GM12874 (cell line): ENCODE measurements around the gene IL34.

Experiments
- CTCF ChIP-seq: IDR thresholded peaks from 2 replicates; pipeline ENCODE4 v1.5.1; 2011; ENCODE audit warnings: low read depth, mild to moderate bottlenecking, control low read depth, low read length, moderate library complexity; ENCODE audit not compliant: insufficient read depth

IL34 gene

GRCh38 chr16:70689035-70689969 is 42.9 kb downstream of the IL34 start:
- no peak for TF ChIP-seq CTCF

DNA sequence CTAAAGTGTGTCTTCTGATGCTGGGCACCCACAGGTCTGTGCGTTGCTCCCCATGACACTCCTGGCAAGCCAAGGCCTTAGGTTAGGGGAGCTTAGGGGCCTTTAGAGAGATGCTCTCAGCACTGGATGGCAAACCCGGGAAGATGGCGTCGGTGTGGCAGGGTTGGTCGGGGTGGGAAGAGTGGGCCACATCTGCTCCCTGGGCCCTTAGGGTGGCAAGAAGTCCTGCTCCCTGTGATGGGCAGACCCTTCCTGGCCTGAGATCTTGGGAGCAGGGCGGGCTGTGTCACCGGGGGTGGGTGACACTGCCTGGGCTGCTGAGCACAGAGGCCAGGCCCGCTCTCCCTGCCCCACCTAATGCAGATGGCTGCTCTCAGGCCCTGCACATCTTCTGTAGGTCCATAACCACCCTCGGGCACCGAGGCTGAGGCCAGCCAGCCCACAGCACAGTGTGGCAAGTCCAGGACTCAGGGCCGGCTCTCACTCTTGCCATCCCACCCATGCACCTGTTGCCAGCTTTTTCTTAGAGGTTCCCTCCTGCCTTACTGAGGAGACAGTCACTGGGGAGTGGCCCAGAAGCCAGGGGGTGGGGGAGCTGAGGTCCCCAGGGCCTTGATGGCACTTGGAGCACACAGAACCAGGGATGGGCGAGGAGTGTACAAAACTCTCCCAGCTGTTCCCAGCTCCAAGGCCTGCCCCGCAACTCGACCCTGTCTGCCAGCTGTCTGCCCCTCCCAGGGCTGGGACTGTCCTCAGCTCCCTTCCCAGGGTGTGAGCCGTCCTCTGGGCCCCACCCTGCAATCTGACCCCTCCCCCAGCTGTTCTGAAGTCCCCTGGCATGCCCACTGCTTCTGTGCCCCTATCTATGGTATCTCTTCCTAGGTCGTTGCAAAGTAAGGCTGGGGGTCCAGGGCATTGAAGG is 43.9 kb downstream of the IL34 start:
- TF ChIP-seq CTCF, result no peak

DNA sequence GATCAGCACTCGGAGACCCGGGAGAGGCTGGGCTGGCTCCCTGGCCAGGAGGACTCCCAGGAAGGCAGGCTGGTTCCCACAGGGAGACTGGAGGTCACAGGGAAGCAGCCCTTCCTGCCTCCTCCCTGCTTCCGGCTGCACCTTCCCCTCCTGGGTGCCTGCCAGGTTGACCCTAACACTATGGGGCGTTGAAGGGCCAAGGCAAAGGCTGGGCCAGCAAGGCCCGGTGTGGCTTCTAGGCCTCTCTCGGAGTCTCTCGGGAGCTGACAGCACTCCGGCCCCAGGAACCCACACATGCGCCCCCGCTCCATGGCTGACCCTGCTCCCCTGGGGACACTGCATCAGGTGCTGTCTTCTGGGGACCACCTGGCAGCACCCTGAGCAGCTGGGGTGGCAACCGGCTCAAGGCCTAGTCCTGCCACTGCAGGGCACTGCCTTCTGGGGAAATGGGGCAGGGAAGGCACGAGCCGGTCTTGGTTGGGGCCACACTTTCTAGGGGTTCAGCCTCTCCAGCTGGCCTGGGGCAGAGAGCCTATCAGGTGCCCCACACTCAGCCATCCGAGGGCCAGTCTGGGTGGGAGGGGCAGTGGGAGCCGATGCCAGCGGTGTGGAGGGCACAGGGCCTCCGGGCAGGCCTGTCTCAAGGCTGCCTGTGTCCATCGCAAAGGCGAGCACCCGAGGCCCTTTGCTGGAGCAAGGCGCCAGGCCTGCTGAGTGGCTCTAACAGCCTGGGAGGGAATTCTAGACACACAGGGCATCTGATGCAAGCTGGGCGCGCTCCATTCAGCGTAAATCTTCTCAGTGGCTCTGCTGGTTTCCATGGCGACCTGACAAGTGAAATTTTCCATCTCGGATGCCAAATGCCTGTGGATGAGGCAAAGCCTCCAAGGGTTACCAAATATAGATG is 45.1 kb downstream of the IL34 start:
- no peak for TF ChIP-seq CTCF

DNA sequence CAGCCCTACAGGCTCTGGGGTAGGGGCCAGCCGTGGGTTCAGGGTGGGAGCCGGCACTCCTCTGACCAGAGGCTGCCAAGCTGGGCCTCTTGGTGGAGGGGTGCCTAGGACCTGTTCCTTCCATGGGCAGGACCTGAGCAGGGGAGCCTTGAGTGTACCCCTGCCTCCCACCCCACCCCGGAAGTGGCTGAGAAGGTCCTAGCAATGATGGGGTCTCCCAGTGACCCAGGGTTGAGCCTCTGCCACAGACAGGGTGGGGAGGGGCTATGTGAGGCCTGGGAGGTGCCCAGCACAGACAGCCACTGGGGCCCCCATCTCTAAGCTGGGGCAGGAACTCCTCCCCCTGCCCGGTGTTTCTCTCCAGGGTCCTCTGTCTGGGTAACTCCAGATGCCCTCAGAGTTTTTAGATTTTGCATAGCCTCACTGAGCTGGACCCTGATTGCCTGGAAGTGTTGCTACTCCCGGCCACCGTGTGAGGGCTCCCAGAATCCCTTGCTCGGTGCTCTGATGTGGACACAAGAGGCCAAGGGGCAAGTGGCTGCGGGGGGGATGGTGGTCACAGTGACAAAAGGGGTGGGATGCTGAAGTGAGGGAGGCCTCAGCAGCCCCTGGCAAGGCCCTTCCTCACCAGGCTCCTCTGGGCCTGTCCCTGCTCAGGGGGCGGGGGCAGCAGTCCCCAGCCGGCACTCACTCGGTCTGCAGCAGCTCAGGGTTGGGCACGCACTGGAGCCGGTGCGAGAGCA is 45.9 kb downstream of the IL34 start:
- no peak for TF ChIP-seq CTCF

DNA sequence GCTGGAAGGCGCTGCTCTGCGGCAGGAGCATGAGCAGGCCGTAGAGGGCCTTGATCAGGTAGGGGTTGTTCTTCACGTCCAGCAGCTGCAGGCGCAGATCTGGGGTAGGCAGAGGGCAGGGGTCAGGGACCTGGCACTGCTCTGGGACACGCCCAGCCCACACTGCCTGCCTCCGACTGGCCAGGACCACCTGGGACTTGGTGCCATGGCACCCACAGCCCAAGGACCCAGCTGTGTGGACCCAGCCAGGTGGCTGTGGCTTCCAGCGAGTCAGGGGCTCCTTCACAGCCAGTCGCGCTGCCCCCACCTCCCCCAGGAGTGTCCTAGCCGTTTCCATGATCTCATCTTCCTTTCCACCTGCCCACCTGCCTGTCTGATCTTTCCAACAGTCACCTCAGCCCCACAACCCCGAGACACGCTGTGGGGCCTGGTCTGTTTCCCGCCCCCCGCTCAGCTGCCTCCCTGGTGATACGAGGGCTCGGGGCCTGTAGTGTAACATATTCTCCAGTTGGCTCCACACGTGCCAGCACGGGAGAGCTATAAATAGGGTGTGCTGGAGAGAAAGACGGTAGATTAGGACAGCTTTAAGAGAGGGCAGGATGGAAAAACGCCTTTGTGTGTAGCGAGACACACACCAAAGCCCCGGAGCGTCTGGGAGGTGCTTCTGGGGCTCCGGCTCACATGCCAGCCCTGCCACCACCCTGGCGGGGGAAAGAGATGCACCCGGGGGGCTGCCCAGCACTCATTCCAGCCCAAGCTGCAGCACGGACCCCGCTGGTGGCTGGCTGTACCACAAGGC is 46.7 kb downstream of the IL34 start:
- no peak for TF ChIP-seq CTCF
